Measurements from ENCODE around the gene BCOR. TPM values are rescaled to one million over a fixed set of nuclear protein-coding genes. Genes with fewer than 3 reads are reported as not detected.

The BCOR gene
- total and polyA plus RNA-seq, 2 experiments from 2014 or later = 9.1 to 17.6 TPM

- DNase-seq = no peak
- WGBS, 2 experiments (ENCODE audit: low coverage in 1 of 2, low lambda C conversion rate in 2 of 2, missing lambda C conversion rate in 2 of 2) = 96% methylated on average over 27 to 31 of the region's 37 CpGs
- peaks cover 6% of the 10 kb centered on the region; the same call in 1 of the 2 replicates for H3K36me3 ChIP-seq (ENCODE audit: low read depth)
- H3K27ac ChIP-seq = no peak overlapping the region
- TF ChIP-seq EZH2phosphoT487 (IDR thresholded peaks at IDR 0.05; ENCODE audit: insufficient read depth, low read depth) (no peak), EZH2 (IDR thresholded peaks at IDR 0.05; ENCODE audit: insufficient read depth, poor library complexity, severe bottlenecking) (no peak)
- H3F3A ChIP-seq (ENCODE audit: insufficient read depth) = no peaks in the 10 kb centered on the region
- no peak overlapping the region for H3K4me3 ChIP-seq
- in situ Hi-C loops (cut with MboI) = no loop called here
- H4K20me1 ChIP-seq (ENCODE audit: insufficient read depth) = no peaks in the 10 kb centered on the region
- no peaks in the 10 kb centered on the region for H3K9me2 ChIP-seq (ENCODE audit: insufficient read depth)
- H3K9me3 ChIP-seq (ENCODE audit: low read depth) = no peaks in the 10 kb centered on the region
- H3K4me2 ChIP-seq (ENCODE audit: unreplicated experiment) = no peak overlapping the region
- H3K9ac ChIP-seq = no peak overlapping the region
- H3K79me2 ChIP-seq (ENCODE audit: insufficient read depth) = peaks cover 26% of the 10 kb centered on the region
- H3K27me3 ChIP-seq (replicated peaks; ENCODE audit: insufficient read depth) = no peaks in the 10 kb centered on the region
- no peaks in the 10 kb centered on the region for H3K4me1 ChIP-seq (ENCODE audit: insufficient read depth)
- H2AFZ ChIP-seq = no peak overlapping the region
Measured at GRCh38 chrX:40074080-40074958, 23.4 kb downstream of the BCOR start.

- Histone ChIP-seq H2AFZ (no peak overlapping the region), H3K9me3 (ENCODE audit: low read depth) (no peaks in the 10 kb centered on the region), H3K4me3 (no peak overlapping the region), H3F3A (ENCODE audit: insufficient read depth) (no peaks in the 10 kb centered on the region), H3K79me2 (ENCODE audit: insufficient read depth) (peaks cover 19% of the 10 kb centered on the region), H3K27ac (no peak overlapping the region), H3K27me3 (replicated peaks; ENCODE audit: insufficient read depth) (no peaks in the 10 kb centered on the region), H4K20me1 (ENCODE audit: insufficient read depth) (no peaks in the 10 kb centered on the region), H3K9ac (no peak overlapping the region), H3K4me2 (ENCODE audit: unreplicated experiment) (no peak overlapping the region), H3K9me2 (ENCODE audit: insufficient read depth) (no peaks in the 10 kb centered on the region), H3K4me1 (ENCODE audit: insufficient read depth) (no peaks in the 10 kb centered on the region), H3K36me3 (ENCODE audit: low read depth) (peaks cover 6% of the 10 kb centered on the region; the same call in 1 of the 2 replicates)
- in situ Hi-C loops (cut with MboI) = no loop called here
- TF ChIP-seq EZH2phosphoT487 (IDR thresholded peaks at IDR 0.05; ENCODE audit: insufficient read depth, low read depth) = no peak
- no peak for TF ChIP-seq EZH2 (IDR thresholded peaks at IDR 0.05; ENCODE audit: insufficient read depth, poor library complexity, severe bottlenecking)
- WGBS, 2 experiments (ENCODE audit: low coverage in 1 of 2, low lambda C conversion rate in 2 of 2, missing lambda C conversion rate in 2 of 2) = 79 to 84% methylated on average over 20 to 24 of the region's 26 CpGs
- no peak for DNase-seq
Measured at GRCh38 chrX:40073439-40074054, 24.2 kb downstream of the BCOR start.

- WGBS, 2 experiments (ENCODE audit: low coverage in 1 of 2, low lambda C conversion rate in 2 of 2, missing lambda C conversion rate in 2 of 2) = 71 to 86% methylated on average over 7 to 9 of the region's 9 CpGs
- H3K79me2 ChIP-seq (ENCODE audit: insufficient read depth) = peaks cover 11% of the 10 kb centered on the region
- peaks cover 6% of the 10 kb centered on the region; the same call in 1 of the 2 replicates for H3K36me3 ChIP-seq (ENCODE audit: low read depth)
- no peak overlapping the region for H3K4me2 ChIP-seq (ENCODE audit: unreplicated experiment)
- H3K9me2 ChIP-seq (ENCODE audit: insufficient read depth) = no peaks in the 10 kb centered on the region
- H2AFZ ChIP-seq = no peak overlapping the region
- H3F3A ChIP-seq (ENCODE audit: insufficient read depth) = no peaks in the 10 kb centered on the region
- DNase-seq = no peak
- in situ Hi-C loops (cut with MboI) = no loop called here
- H3K9ac ChIP-seq = no peak overlapping the region
- TF ChIP-seq EZH2 (IDR thresholded peaks at IDR 0.05; ENCODE audit: insufficient read depth, poor library complexity, severe bottlenecking) = no peak
- TF ChIP-seq EZH2phosphoT487 (IDR thresholded peaks at IDR 0.05; ENCODE audit: insufficient read depth, low read depth) = no peak
- no peaks in the 10 kb centered on the region for H3K4me1 ChIP-seq (ENCODE audit: insufficient read depth)
- H3K9me3 ChIP-seq (ENCODE audit: low read depth) = no peaks in the 10 kb centered on the region
- no peak overlapping the region for H3K27ac ChIP-seq
- no peaks in the 10 kb centered on the region for H4K20me1 ChIP-seq (ENCODE audit: insufficient read depth)
- no peaks in the 10 kb centered on the region for H3K27me3 ChIP-seq (replicated peaks; ENCODE audit: insufficient read depth)
- no peak overlapping the region for H3K4me3 ChIP-seq
Measured at GRCh38 chrX:40072246-40072645, 25.5 kb downstream of the BCOR start.

- H3K9me2 ChIP-seq (ENCODE audit: insufficient read depth) = no peaks in the 10 kb centered on the region
- no peaks in the 10 kb centered on the region for H3K4me1 ChIP-seq (ENCODE audit: insufficient read depth)
- H3K9me3 ChIP-seq (ENCODE audit: low read depth) = no peaks in the 10 kb centered on the region
- no peak overlapping the region for H3K4me3 ChIP-seq
- no peaks in the 10 kb centered on the region for H3F3A ChIP-seq (ENCODE audit: insufficient read depth)
- in situ Hi-C loops (cut with MboI) = no loop called here
- WGBS, 2 experiments (ENCODE audit: low coverage in 1 of 2, low lambda C conversion rate in 2 of 2, missing lambda C conversion rate in 2 of 2) = 90 to 96% methylated on average over 4 of the region's 4 CpGs
- H2AFZ ChIP-seq = no peak overlapping the region
- peaks cover 11% of the 10 kb centered on the region for H3K79me2 ChIP-seq (ENCODE audit: insufficient read depth)
- peaks cover 6% of the 10 kb centered on the region; the same call in 1 of the 2 replicates for H3K36me3 ChIP-seq (ENCODE audit: low read depth)
- H4K20me1 ChIP-seq (ENCODE audit: insufficient read depth) = no peaks in the 10 kb centered on the region
- peak; percentile 39 for DNase-seq
- no peak for TF ChIP-seq EZH2phosphoT487 (IDR thresholded peaks at IDR 0.05; ENCODE audit: insufficient read depth, low read depth)
- no peak for TF ChIP-seq EZH2 (IDR thresholded peaks at IDR 0.05; ENCODE audit: insufficient read depth, poor library complexity, severe bottlenecking)
- no peak overlapping the region for H3K4me2 ChIP-seq (ENCODE audit: unreplicated experiment)
- no peak overlapping the region for H3K9ac ChIP-seq
- H3K27me3 ChIP-seq (replicated peaks; ENCODE audit: insufficient read depth) = no peaks in the 10 kb centered on the region
- no peak overlapping the region for H3K27ac ChIP-seq
Measured at GRCh38 chrX:40068048-40068447, 29.7 kb downstream of the BCOR start.

Data from GM23248 (cell line).